ENCODE measurements around the gene IGF1R.
"Not testable (repeated sequence)": the region's sequence is repeated elsewhere in the genome, so short reads cannot be mapped to it uniquely, and the experiment has no call there.

Gene IGF1R

GRCh38 chr15:98953000-98953787 lies 304.9 kb downstream of the IGF1R start:
- peak; percentile 35 for DNase-seq (ENCODE audit: insufficient read length, low spot score)
- FAIRE-seq, result no peak

GRCh38 chr15:98953968-98954367 lies 305.6 kb downstream of the IGF1R start:
- DNase-seq (ENCODE audit: insufficient read length, low spot score) (no peak), FAIRE-seq (no peak)

- no peak for FAIRE-seq
- no peak for DNase-seq (ENCODE audit: insufficient read length, low spot score)
Measured at GRCh38 chr15:98954411-98954810, 306.1 kb downstream of the IGF1R start.

- DNase-seq (ENCODE audit: insufficient read length, low spot score), result no peak
- FAIRE-seq, result no peak
Measured at GRCh38 chr15:98955331-98955730, 307.0 kb downstream of the IGF1R start.

- DNase-seq (ENCODE audit: insufficient read length, low spot score) (no peak), FAIRE-seq (no peak)
Measured at GRCh38 chr15:98955961-98956723, 307.8 kb downstream of the IGF1R start.

- no peak for FAIRE-seq
- no peak for DNase-seq (ENCODE audit: insufficient read length, low spot score)
Measured at GRCh38 chr15:98956796-98957553, 308.6 kb downstream of the IGF1R start.

- no peak for DNase-seq (ENCODE audit: insufficient read length, low spot score)
- FAIRE-seq, result no peak
Measured at GRCh38 chr15:98957655-98958054, 309.3 kb downstream of the IGF1R start.

GRCh38 chr15:98958076-98958475 lies 309.7 kb downstream of the IGF1R start:
- DNase-seq (ENCODE audit: insufficient read length, low spot score) (no peak), FAIRE-seq (no peak)

- DNase-seq (ENCODE audit: insufficient read length, low spot score), result no peak
- no peak for FAIRE-seq
Measured at GRCh38 chr15:98958918-98959639, 310.7 kb downstream of the IGF1R start.

- no peak for DNase-seq (ENCODE audit: insufficient read length, low spot score)
- FAIRE-seq, result no peak
Measured at GRCh38 chr15:98959640-98960007, 311.3 kb downstream of the IGF1R start.

GRCh38 chr15:98960555-98961050 lies 312.3 kb downstream of the IGF1R start:
- FAIRE-seq (no peak), DNase-seq (ENCODE audit: insufficient read length, low spot score) (no peak)

GRCh38 chr15:98963444-98963843 lies 315.1 kb downstream of the IGF1R start:
- DNase-seq (ENCODE audit: insufficient read length, low spot score) (no peak), FAIRE-seq (no peak)

GRCh38 chr15:98964466-98965133 lies 316.3 kb downstream of the IGF1R start:
- DNase-seq (ENCODE audit: insufficient read length, low spot score) (no peak), FAIRE-seq (no peak)

- not testable (repeated sequence) for FAIRE-seq; DNase-seq (ENCODE audit: insufficient read length, low spot score)
Measured at GRCh38 chr15:98965134-98965491, 316.8 kb downstream of the IGF1R start.

GRCh38 chr15:98965597-98965996 lies 317.3 kb downstream of the IGF1R start:
- DNase-seq (ENCODE audit: insufficient read length, low spot score), result no peak
- no peak for FAIRE-seq

GRCh38 chr15:98966091-98966787 lies 317.9 kb downstream of the IGF1R start:
- FAIRE-seq (no peak), DNase-seq (ENCODE audit: insufficient read length, low spot score) (no peak)

GRCh38 chr15:98967096-98967495 lies 318.8 kb downstream of the IGF1R start:
- FAIRE-seq (no peak), DNase-seq (ENCODE audit: insufficient read length, low spot score) (no peak)

- FAIRE-seq (no peak), DNase-seq (ENCODE audit: insufficient read length, low spot score) (no peak)
Measured at GRCh38 chr15:98967916-98968315, 319.6 kb downstream of the IGF1R start.

- FAIRE-seq, result no peak
Measured at GRCh38 chr15:98968576-98968975, 320.2 kb downstream of the IGF1R start.

More at GRCh38 chr15:98968576-98968975, 320.2 kb downstream of the IGF1R start:
- no peak for DNase-seq (ENCODE audit: insufficient read length, low spot score)
